ENCODE results near the gene PRF1.
"Not testable (repeated sequence)": the region's sequence is repeated elsewhere in the genome, so short reads cannot be mapped to it uniquely, and the experiment has no call there.

The PRF1 gene

DNA sequence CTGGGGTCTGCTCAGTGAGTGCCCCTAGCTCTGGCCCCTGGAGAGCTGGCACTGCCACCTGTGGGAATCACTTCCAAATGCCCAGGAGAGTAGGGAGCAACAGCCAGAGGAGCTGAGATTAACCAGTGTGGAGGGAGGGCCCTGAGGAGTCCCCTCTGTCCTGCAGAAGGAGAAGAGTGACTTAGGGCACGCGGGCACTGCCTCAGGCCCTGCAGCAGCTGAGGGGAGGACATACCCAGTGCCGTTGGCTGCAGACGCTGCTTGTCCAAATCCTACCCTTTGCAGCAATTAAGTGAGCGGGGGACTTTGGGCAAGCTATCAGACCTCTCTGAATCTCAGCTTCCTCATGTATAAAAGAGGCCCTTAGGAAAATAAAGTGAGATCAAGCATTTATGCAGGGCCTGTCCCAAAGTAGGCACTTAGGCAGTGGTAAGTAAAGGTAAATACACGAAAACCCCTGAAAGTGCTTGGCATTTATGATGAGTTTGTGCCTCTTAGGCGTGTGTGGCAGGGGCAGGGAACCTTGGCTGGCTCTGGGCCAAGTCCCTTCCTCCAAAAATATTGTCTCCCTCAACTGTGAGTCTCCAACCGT, 16.9 kb downstream of the PRF1 start:
- TF ChIP-seq CTCF (IDR thresholded peaks at IDR 0.05) (no peak), ZFX (IDR thresholded peaks at IDR 0.05; ENCODE audit: borderline replicate concordance) (no peak)
- H3K27ac ChIP-seq, result no peak overlapping the region

DNA sequence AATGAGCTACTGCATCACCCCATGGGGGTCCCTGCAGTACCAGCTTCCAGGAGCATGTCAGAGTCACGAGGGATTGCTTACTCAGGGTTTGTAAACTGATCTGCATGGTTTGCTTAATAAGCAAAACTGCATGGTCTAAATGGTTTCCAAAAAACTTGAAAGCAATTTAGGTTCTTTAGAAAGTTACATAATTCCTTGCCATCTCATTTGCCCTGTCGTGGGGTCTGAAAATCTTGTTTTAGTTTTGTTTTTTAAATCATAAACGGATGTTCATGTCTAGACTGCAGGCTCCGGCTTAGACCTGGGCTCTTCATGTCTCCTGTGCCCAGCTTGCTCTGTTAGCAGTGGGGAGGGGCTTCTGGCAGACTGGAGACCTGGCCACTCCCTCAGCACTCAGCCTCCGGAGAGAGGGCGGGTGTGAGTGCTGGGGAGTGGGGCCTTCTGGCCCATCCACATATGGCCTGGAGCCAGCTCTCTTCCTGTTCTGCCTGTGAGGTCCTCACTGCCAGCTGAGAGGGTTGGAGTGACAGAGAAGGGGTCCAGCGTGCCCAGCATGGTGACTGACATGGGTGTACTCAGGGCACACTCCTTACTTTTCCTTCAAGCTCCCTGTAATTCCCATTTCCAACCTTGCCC, 17.5 kb downstream of the PRF1 start:
- no peak overlapping the region for H3K27ac ChIP-seq
- no peak for TF ChIP-seq ZFX (IDR thresholded peaks at IDR 0.05; ENCODE audit: borderline replicate concordance)
- TF ChIP-seq CTCF (IDR thresholded peaks at IDR 0.05), result no peak

GRCh38 chr10:70584366-70584765, 18.2 kb downstream of the PRF1 start:
- H3K27ac ChIP-seq, result no peak overlapping the region
- TF ChIP-seq ZFX (IDR thresholded peaks at IDR 0.05; ENCODE audit: borderline replicate concordance) (no peak), CTCF (IDR thresholded peaks at IDR 0.05) (no peak)

DNA sequence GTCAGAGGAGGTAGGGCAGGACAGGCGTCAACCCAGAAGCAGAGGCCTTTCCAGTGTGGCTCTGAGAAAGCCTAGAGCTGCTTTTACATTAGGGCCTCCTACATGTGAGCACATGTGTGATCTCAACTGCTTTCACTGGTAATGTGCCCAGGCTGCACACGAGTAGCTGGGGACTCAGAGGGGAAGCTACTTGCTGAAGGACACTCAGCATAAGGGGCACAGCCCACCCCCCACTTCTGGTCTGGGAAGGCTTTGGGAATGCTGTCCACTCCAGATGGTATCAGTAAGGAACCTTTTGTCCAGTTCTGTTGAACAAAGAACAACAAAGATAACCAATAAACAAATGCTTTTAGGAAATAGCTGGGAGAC, 18.9 kb downstream of the PRF1 start:
- TF ChIP-seq ZFX (IDR thresholded peaks at IDR 0.05; ENCODE audit: borderline replicate concordance) (no peak), CTCF (IDR thresholded peaks at IDR 0.05) (no peak)
- no peak overlapping the region for H3K27ac ChIP-seq

DNA sequence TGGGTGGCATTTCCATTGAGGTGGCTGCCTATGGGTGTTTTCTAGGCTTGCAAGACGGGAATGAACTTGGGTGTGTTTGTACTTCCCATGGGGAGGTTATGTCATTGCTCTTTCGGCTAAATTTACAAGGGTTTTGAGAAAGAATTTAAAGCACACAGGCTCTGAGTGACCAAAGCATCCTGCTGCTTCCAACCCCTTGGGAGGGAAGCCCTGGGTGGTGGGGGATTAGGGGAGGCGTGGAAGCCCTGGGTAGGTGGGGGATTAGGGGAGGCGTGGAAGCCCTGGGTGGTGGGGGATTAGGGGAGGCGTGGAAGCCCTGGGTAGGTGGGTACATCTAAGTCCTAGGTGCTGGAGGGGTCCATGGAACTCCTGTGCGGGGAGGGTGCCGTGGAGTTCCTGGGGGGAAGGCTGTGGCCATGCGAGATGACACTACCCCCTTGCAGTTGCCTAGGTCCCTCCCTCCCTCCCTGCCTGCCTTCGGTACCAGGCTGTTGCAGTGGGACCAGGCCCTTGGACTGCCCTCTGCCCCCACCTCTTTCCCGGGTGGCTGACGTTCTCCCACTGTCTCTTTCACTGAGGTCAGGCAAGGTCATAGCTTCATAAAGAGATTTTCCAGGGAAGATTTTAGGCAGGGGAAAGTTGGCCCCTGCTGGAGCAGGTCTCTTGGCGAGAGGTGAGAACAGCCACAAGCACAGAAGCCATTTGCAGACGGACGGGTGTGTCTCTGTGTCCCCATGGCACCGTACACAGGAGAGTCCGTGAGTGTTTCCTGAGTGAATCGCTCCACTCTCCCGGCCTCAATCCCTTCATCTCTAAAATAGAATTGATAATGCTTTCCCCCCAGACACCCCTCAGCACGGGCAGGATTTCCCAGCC, 19.5 kb downstream of the PRF1 start:
- no peak overlapping the region for H3K27ac ChIP-seq
- TF ChIP-seq ZFX (IDR thresholded peaks at IDR 0.05; ENCODE audit: borderline replicate concordance) (no peak), CTCF (IDR thresholded peaks at IDR 0.05) (no peak)

DNA sequence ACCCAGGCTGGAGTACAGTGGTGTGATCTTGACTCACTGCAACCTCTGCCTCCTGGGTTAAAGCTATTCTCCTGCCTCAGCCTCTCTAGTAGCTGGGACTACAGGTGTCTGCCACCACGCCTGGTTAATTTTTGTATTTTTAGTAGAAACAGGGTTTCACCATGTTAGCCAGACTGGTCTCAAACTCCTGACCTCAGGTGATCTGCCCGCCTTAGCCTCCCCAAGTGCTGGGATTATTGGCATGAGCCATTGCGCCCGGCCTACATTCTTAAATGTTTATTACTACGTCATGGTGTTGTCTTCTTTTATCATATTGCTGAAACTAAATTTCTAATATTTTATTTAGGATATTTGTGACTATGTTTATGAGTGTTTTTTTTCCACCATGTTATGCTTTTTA, 21.4 kb downstream of the PRF1 start:
- not testable (repeated sequence) for H3K27ac ChIP-seq

- H3K27ac ChIP-seq, result no peak overlapping the region
- TF ChIP-seq CTCF (IDR thresholded peaks at IDR 0.05), result no peak
- TF ChIP-seq ZFX (IDR thresholded peaks at IDR 0.05; ENCODE audit: borderline replicate concordance), result no peak
Measured at GRCh38 chr10:70579234-70580002, 23.1 kb downstream of the PRF1 start.
